Transverse colon (tissue), 4 donors: ENCODE measurements around the gene INTS11.
A peak's percentile ranks its signal among the peaks of the same experiment; 100 is the strongest.

Experiments used
- EP300 ChIP-seq: sonication (generic); formaldehyde crosslinking; IDR thresholded peaks from one replicate; pipeline ENCODE4 v1.6.1; 2017; ENCODE audit warnings: antibody characterized with exemption, low read depth
- POLR2A ChIP-seq: fragments of 450-650 bp; IDR thresholded peaks from one replicate; pipeline ENCODE4 v1.6.1; 2016; ENCODE audit warnings: antibody characterized with exemption, mild to moderate bottlenecking, moderate library complexity
- POLR2AphosphoS5 ChIP-seq, 3 donors: sonication (generic); formaldehyde crosslinking; IDR thresholded peaks; one replicate each; pipeline ENCODE4 v1.6.1; 2016; ENCODE audit warnings: antibody characterized with exemption in 3 of 3
- TF ChIP-seq, protein P1 (sequence below), 5 experiments: fragments of 200-600 bp in 3 of 5; fragments of 450-650 bp in 2 of 5; sonication (generic) in 3 of 5; IDR thresholded peaks; 1 replicate in 2 of 5; 2 replicates in 3 of 5; pipeline ENCODE4 v1.5.1; 2016 to 2017; ENCODE audit warnings: antibody characterized with exemption in 5 of 5, inconsistent platforms in 3 of 5, mild to moderate bottlenecking in 2 of 5, moderate library complexity in 1 of 5

DNA sequence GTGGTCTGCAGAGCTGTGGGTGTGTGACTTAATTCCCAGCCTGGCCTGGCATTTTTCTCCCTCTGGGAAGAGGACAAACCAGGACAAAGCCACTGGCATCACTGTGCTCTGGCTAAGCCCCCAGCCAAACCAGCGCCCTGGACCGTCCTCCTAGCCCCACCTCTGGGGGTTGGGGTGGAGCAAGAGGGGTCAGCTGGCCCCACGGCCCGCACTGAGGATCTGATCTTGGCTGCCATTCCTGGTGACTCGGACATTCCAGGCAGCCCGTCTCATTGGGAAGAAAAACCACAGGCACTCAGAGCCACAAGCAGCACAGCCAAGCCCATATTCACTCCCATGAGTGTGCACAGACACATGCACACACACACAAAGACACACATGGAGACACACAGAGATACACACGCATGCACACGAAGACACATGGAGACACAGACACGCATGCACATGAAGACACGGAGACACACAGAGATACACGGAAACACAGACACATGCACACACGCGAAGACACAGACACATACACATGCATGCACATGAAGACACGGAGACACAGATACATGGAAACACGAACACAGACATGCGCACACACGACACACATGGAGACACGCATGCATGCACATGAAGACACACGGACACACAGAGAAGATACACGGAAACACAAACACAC lies 36.2 kb upstream of the INTS11 start:
- TF ChIP-seq, protein P1, sequence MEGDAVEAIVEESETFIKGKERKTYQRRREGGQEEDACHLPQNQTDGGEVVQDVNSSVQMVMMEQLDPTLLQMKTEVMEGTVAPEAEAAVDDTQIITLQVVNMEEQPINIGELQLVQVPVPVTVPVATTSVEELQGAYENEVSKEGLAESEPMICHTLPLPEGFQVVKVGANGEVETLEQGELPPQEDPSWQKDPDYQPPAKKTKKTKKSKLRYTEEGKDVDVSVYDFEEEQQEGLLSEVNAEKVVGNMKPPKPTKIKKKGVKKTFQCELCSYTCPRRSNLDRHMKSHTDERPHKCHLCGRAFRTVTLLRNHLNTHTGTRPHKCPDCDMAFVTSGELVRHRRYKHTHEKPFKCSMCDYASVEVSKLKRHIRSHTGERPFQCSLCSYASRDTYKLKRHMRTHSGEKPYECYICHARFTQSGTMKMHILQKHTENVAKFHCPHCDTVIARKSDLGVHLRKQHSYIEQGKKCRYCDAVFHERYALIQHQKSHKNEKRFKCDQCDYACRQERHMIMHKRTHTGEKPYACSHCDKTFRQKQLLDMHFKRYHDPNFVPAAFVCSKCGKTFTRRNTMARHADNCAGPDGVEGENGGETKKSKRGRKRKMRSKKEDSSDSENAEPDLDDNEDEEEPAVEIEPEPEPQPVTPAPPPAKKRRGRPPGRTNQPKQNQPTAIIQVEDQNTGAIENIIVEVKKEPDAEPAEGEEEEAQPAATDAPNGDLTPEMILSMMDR (IDR thresholded peaks at IDR 0.05) = no peak
- no peak for TF ChIP-seq POLR2A
- no peak for TF ChIP-seq EP300
- peak; percentile 32 to 37 (median 35) for TF ChIP-seq POLR2AphosphoS5 (IDR thresholded peaks at IDR 0.05)
